Activated CD8-positive, alpha-beta memory T cell treated with anti-CD3 and anti-CD28 coated beads, Interleukin-2, amount 10 ng/mL, durations not matched to agents 7 days and 5 days (primary cell): ENCODE results near the gene DPAGT1. TPM values are rescaled to one million over a fixed set of nuclear protein-coding genes. Genes with fewer than 3 reads are reported as not detected.
"Not testable (repeated sequence)": the region's sequence is repeated elsewhere in the genome, so short reads cannot be mapped to it uniquely, and the experiment has no call there.

Experiments
- ATAC-seq: fragments of 150-1000 bp; cut with Tn5 transposase; one replicate; pipeline ENCODE4 v1.10.0; 2021; ENCODE audit warnings: moderate library complexity
- CTCF ChIA-PET: fragments of 350-600 bp; sonication (Branson Sonifier 250); formaldehyde crosslinking; loops from one replicate; lab custom pipeline; 2021; ENCODE audit warnings: antibody characterized with exemption; lab: Charles Lee
- DNase-seq: peaks from one replicate; pipeline ENCODE4 v3.0.0-alpha.2; 2020
- H3K27ac Mint-ChIP-seq: one replicate; pipeline ENCODE4 v1.8.0; 2021; ENCODE audit warnings: mild to moderate bottlenecking, mixed read lengths
- H3K27me3 Mint-ChIP-seq: one replicate; pipeline ENCODE4 v1.8.0; 2021; ENCODE audit warnings: mixed read lengths
- H3K36me3 Mint-ChIP-seq: one replicate; pipeline ENCODE4 v1.8.0; 2021; ENCODE audit warnings: mild to moderate bottlenecking, mixed read lengths
- H3K4me1 Mint-ChIP-seq: one replicate; pipeline ENCODE4 v1.8.0; 2021; ENCODE audit warnings: mixed read lengths
- H3K4me3 Mint-ChIP-seq: one replicate; pipeline ENCODE4 v1.8.0; 2021; ENCODE audit warnings: mild to moderate bottlenecking, moderate library complexity, mixed read lengths
- H3K9me3 Mint-ChIP-seq: one replicate; pipeline ENCODE4 v1.8.0; 2022; ENCODE audit warnings: low read depth, mixed read lengths
- total RNA-seq, 2 experiments: library from RNA; stranded (reverse); gene quantifications; one replicate each; pipeline ENCODE4 v1.2.3, GENCODE V29; 2021

DPAGT1 gene
- total RNA-seq = 10 to 100 TPM; 65.1 to 77.1 TPM

- peak; percentile 87 for ATAC-seq
- CTCF ChIA-PET = interaction anchor here (0.8 to 2.1 kb wide), 18 partner anchors 10 to 222 kb away, joined by 3 to 5 read pairs (median 4); partner anchors contain the start of genes CBL, CENATAC, NLRX1 and VPS11
- Mint-ChIP-seq H3K27ac (peak within 1 kb of the TSS; percentile 96), H3K9me3 (no peaks in the 10 kb centered on the region), H3K4me3 (peak within 1 kb of the TSS; percentile 92), H3K4me1 (peaks cover 43% of the 10 kb centered on the region), H3K27me3 (no peaks in the 10 kb centered on the region), H3K36me3 (peaks cover 25% of the 10 kb centered on the region)
- DNase-seq = peak; percentile 92
These were observed at the start of gene DPAGT1 for GRCh38 chr11:119101759-119102423. DPAGT1 (minus strand) TSS chr11:119101853; CDS start chr11:119101655, 198 bp downstream.

- peaks cover 10% of the 10 kb centered on the region for H3K4me1 Mint-ChIP-seq
- CTCF ChIA-PET = interaction anchor here (1.0 kb wide), 1 partner anchor 43 kb away, joined by 3 read pairs; no protein-coding TSS in a partner anchor
- H3K4me3 Mint-ChIP-seq = no peak overlapping the region
- peaks cover 74% of the 10 kb centered on the region for H3K27me3 Mint-ChIP-seq
- no peak for ATAC-seq
- H3K9me3 Mint-ChIP-seq = no peaks in the 10 kb centered on the region
- H3K27ac Mint-ChIP-seq = no peak overlapping the region
- H3K36me3 Mint-ChIP-seq = no peaks in the 10 kb centered on the region
- no peak for DNase-seq
These were observed 48.2 kb upstream of the DPAGT1 start for GRCh38 chr11:119149786-119150275.

GRCh38 chr11:119149018-119149785 is 47.5 kb upstream of the DPAGT1 start, which contains the start of gene ABCG4:
ABCG4 (plus strand) TSS chr11:119149052; CDS start chr11:119149966, 914 bp downstream.
- DNase-seq (no peak), ATAC-seq (peak; percentile 75)
- peaks cover 72% of the 10 kb centered on the region for H3K27me3 Mint-ChIP-seq
- no peaks in the 10 kb centered on the region for H3K9me3 Mint-ChIP-seq
- H3K27ac Mint-ChIP-seq = no peak within 1 kb of the TSS
- peaks cover 10% of the 10 kb centered on the region for H3K4me1 Mint-ChIP-seq
- CTCF ChIA-PET = interaction anchor here (0.7 to 1.6 kb wide), 6 partner anchors 15 to 189 kb away, joined by 3 to 8 read pairs (median 5); partner anchors contain the start of gene CBL
- H3K4me3 Mint-ChIP-seq = peak within 1 kb of the TSS; percentile 61
- no peaks in the 10 kb centered on the region for H3K36me3 Mint-ChIP-seq

- peaks cover 71% of the 10 kb centered on the region for H3K27me3 Mint-ChIP-seq
- CTCF ChIA-PET = interaction anchor here (0.7 to 1.6 kb wide), 6 partner anchors 15 to 190 kb away, joined by 3 to 8 read pairs (median 5); partner anchors contain the start of gene CBL
These were observed 47.0 kb upstream of the DPAGT1 start for GRCh38 chr11:119148720-119149017.

GRCh38 chr11:119147604-119148333 is 46.1 kb upstream of the DPAGT1 start:
- Mint-ChIP-seq H3K27ac (no peak overlapping the region), H3K9me3 (no peaks in the 10 kb centered on the region), H3K27me3 (peaks cover 69% of the 10 kb centered on the region), H3K4me3 (no peak overlapping the region), H3K4me1 (peaks cover 10% of the 10 kb centered on the region), H3K36me3 (no peaks in the 10 kb centered on the region)
- CTCF ChIA-PET = interaction anchor here (1.3 to 1.6 kb wide), 3 partner anchors 14 to 176 kb away, joined by 4 to 8 read pairs (median 6); partner anchors contain the start of gene CBL
- ATAC-seq (no peak), DNase-seq (no peak)

More at GRCh38 chr11:119148720-119149017, 47.0 kb upstream of the DPAGT1 start:
- Mint-ChIP-seq H3K36me3 (no peaks in the 10 kb centered on the region), H3K4me3 (peak overlapping the region; percentile 61), H3K9me3 (no peaks in the 10 kb centered on the region), H3K27ac (no peak overlapping the region), H3K4me1 (peaks cover 10% of the 10 kb centered on the region)
- DNase-seq (no peak), ATAC-seq (no peak)

- Mint-ChIP-seq H3K4me3 (no peak overlapping the region), H3K9me3 (no peaks in the 10 kb centered on the region), H3K4me1 (peaks cover 10% of the 10 kb centered on the region), H3K27ac (no peak overlapping the region), H3K36me3 (no peaks in the 10 kb centered on the region), H3K27me3 (peaks cover 49% of the 10 kb centered on the region)
- no peak for ATAC-seq
- CTCF ChIA-PET = interaction anchor here (0.8 to 2.0 kb wide), 5 partner anchors 33 to 192 kb away, joined by 3 to 6 read pairs (median 3); no protein-coding TSS in a partner anchor
- no peak for DNase-seq
These were observed 43.9 kb upstream of the DPAGT1 start for GRCh38 chr11:119145551-119145950.

- Mint-ChIP-seq H3K27me3 (peaks cover 44% of the 10 kb centered on the region), H3K9me3 (no peaks in the 10 kb centered on the region), H3K4me3 (no peak overlapping the region), H3K27ac (no peak overlapping the region), H3K36me3 (no peaks in the 10 kb centered on the region), H3K4me1 (peaks cover 9% of the 10 kb centered on the region)
- ATAC-seq (peak; percentile 54), DNase-seq (peak; percentile 67)
- CTCF ChIA-PET = interaction anchor here (1.2 to 2.0 kb wide), 4 partner anchors 34 to 193 kb away, joined by 3 to 6 read pairs (median 4); no protein-coding TSS in a partner anchor
These were observed 43.3 kb upstream of the DPAGT1 start for GRCh38 chr11:119144825-119145486.

- H3K4me3 Mint-ChIP-seq, H3K36me3 Mint-ChIP-seq, H3K27ac Mint-ChIP-seq, ATAC-seq, H3K9me3 Mint-ChIP-seq, H3K4me1 Mint-ChIP-seq, DNase-seq: not testable (repeated sequence)
- peaks cover 18% of the 10 kb centered on the region for H3K27me3 Mint-ChIP-seq
- CTCF ChIA-PET = interaction anchor here (1.1 to 1.2 kb wide), 3 partner anchors 30 to 152 kb away, joined by 3 read pairs; no protein-coding TSS in a partner anchor
These were observed 37.6 kb upstream of the DPAGT1 start for GRCh38 chr11:119139276-119139675.

- no peak overlapping the region for H3K4me3 Mint-ChIP-seq
- H3K27me3 Mint-ChIP-seq = peaks cover 10% of the 10 kb centered on the region
- CTCF ChIA-PET = interaction anchor here (1.0 to 1.8 kb wide), 4 partner anchors 10 to 72 kb away, joined by 3 to 6 read pairs (median 4); partner anchors contain the start of genes ABCG4 and C2CD2L
- H3K4me1 Mint-ChIP-seq = peaks cover 3% of the 10 kb centered on the region
- no peak for DNase-seq
- peak; percentile 51 for ATAC-seq
- peaks cover 30% of the 10 kb centered on the region for H3K36me3 Mint-ChIP-seq
- H3K9me3 Mint-ChIP-seq = no peaks in the 10 kb centered on the region
- H3K27ac Mint-ChIP-seq = no peak overlapping the region
These were observed 32.8 kb upstream of the DPAGT1 start for GRCh38 chr11:119134389-119134978.

- peaks cover 34% of the 10 kb centered on the region for H3K36me3 Mint-ChIP-seq
- CTCF ChIA-PET = no interaction called here
- ATAC-seq = no peak
These were observed 29.0 kb upstream of the DPAGT1 start for GRCh38 chr11:119130662-119131061.

GRCh38 chr11:119126675-119127268 is 25.1 kb upstream of the DPAGT1 start:
- Mint-ChIP-seq H3K9me3 (no peaks in the 10 kb centered on the region), H3K36me3 (peaks cover 28% of the 10 kb centered on the region), H3K4me3 (no peak overlapping the region), H3K4me1 (peaks cover 31% of the 10 kb centered on the region), H3K27me3 (no peaks in the 10 kb centered on the region), H3K27ac (peak overlapping the region; percentile 20)
- ATAC-seq (no peak), DNase-seq (no peak)
- CTCF ChIA-PET = interaction anchor here (0.9 to 1.0 kb wide), 2 partner anchors 42 to 59 kb away, joined by 3 read pairs; partner anchors contain the start of genes NLRX1 and VPS11

More at GRCh38 chr11:119130662-119131061, 29.0 kb upstream of the DPAGT1 start:
- DNase-seq = no peak
- Mint-ChIP-seq H3K4me1 (peaks cover 14% of the 10 kb centered on the region), H3K9me3 (no peaks in the 10 kb centered on the region), H3K27ac (no peak overlapping the region), H3K27me3 (no peaks in the 10 kb centered on the region), H3K4me3 (no peak overlapping the region)
